Fibroblast of lung (primary cell): ENCODE measurements around the gene KITLG. TPM values are rescaled to one million over a fixed set of nuclear protein-coding genes. Genes with fewer than 3 reads are reported as not detected.

Experiments
- DNase-seq, 2 donors: peaks; one replicate each; pipeline versions ENCODE4 v3.0.0 to v3.0.0-alpha.2; 2010; ENCODE audit warnings: low read depth in 2 of 2
- H2AFZ ChIP-seq: 2 replicates; pipeline ENCODE4 v1.5.1; 2012; ENCODE audit warnings: low read length, control low read depth, inconsistent platforms
- H3K27ac ChIP-seq: 2 replicates; pipeline ENCODE4 v1.5.1; 2011; ENCODE audit warnings: low read length, control low read depth; ENCODE audit not compliant: insufficient read depth
- H3K27me3 ChIP-seq: 2 replicates; pipeline ENCODE4 v1.5.1; 2011; ENCODE audit warnings: mild to moderate bottlenecking, low read length; ENCODE audit not compliant: control insufficient read depth, insufficient read depth
- H3K36me3 ChIP-seq: 2 replicates; pipeline ENCODE4 v1.5.1; 2011; ENCODE audit warnings: low read length; ENCODE audit not compliant: control insufficient read depth, insufficient read depth
- H3K4me1 ChIP-seq: 2 replicates; pipeline ENCODE4 v1.5.1; 2011; ENCODE audit warnings: low read length; ENCODE audit not compliant: control insufficient read depth, insufficient read depth; ENCODE audit errors: extremely low read depth
- H3K4me2 ChIP-seq: 2 replicates; pipeline ENCODE4 v1.5.1; 2011; ENCODE audit warnings: low read length, control low read depth; ENCODE audit not compliant: insufficient read depth; ENCODE audit errors: extremely low read depth
- H3K4me3 ChIP-seq, 4 experiments: fragments of 200-600 bp in 1 of 4; sonication (generic) in 1 of 4; replicated peaks in 1 of 4; 2 replicates each; pipeline ENCODE4 v1.5.1; 2011 to 2016; ENCODE audit warnings: low read length in 4 of 4, low read depth in 3 of 4, mild to moderate bottlenecking in 3 of 4, control low read depth in 2 of 4, inconsistent platforms in 1 of 4, mixed read lengths in 1 of 4; ENCODE audit not compliant: insufficient read depth in 1 of 4; ENCODE audit errors: control extremely low read depth in 1 of 4
- H3K79me2 ChIP-seq: 2 replicates; pipeline ENCODE4 v1.5.1; 2012; ENCODE audit warnings: mild to moderate bottlenecking, low read length, inconsistent platforms; ENCODE audit not compliant: control insufficient read depth, insufficient read depth
- H3K9ac ChIP-seq: 2 replicates; pipeline ENCODE4 v1.5.1; 2011; ENCODE audit warnings: mild to moderate bottlenecking, low read length, control low read depth; ENCODE audit not compliant: insufficient read depth
- H3K9me3 ChIP-seq: 2 replicates; pipeline ENCODE4 v1.5.1; 2012; ENCODE audit warnings: low read depth, low read length; ENCODE audit not compliant: control insufficient read depth, insufficient read depth
- H4K20me1 ChIP-seq: 2 replicates; pipeline ENCODE4 v1.5.1; 2011; ENCODE audit warnings: low read length; ENCODE audit not compliant: control insufficient read depth, insufficient read depth; ENCODE audit errors: extremely low read depth
- EZH2 ChIP-seq: IDR thresholded peaks from 2 replicates; pipeline ENCODE4 v1.5.1; 2012; ENCODE audit warnings: low read length, control low read depth, mild to moderate bottlenecking; ENCODE audit errors: missing control alignments
- polyA plus RNA-seq, 2 donors: library from polyadenylated mRNA; depleted of rRNA in 1 of 2; stranded (reverse) in 1 of 2; unstranded in 1 of 2; fragments of >200 nt; gene quantifications; 2 replicates each; pipeline ENCODE4 v1.2.1, GENCODE V29; 2011 to 2012; ENCODE audit warnings: missing spikeins in 1 of 2
- total RNA-seq: library from RNA; depleted of rRNA; stranded (reverse); fragments of >200 nt; gene quantifications from 2 replicates; pipeline ENCODE4 v1.2.1, GENCODE V29; 2014
- TF ChIP-seq, protein P1 (sequence below), 2 donors: IDR thresholded peaks in 1 of 2; conservative IDR thresholded peaks in 1 of 2; 1 replicate in 1 of 2; 2 replicates in 1 of 2; pipeline ENCODE4 v1.5.1; 2011 to 2012; ENCODE audit warnings: low read length in 2 of 2, control low read depth in 1 of 2, inconsistent platforms in 1 of 2, low read depth in 1 of 2, mild to moderate bottlenecking in 1 of 2

KITLG gene
- total and polyA plus RNA-seq, 2 donors (not counting 1 experiment from before 2014, with no cell fraction given) = 64.6 to 132 TPM

DNA sequence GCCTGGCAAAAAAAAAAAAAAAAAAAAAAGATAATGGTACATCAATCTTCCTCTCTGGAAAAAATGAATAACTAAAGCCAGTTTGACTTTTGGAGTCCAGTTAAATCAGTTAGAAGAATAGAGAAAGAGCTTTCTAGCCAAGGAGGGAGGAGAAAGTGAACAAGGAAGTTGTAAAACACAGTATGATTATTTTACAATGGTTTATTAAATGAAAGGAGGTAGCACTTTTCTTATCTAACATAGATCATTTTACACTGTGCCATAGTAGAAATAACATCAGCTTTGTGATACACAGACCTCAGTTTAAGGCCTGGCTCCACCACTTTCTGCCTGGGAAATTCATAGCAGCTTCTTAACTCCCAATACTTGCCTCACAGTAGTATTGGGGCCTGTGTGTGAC is 15.4 kb upstream of the KITLG start:
- DNase-seq = no peak
- Histone ChIP-seq H3K27me3 (no peaks in the 10 kb centered on the region), H3K36me3 (no peaks in the 10 kb centered on the region), H3K79me2 (no peaks in the 10 kb centered on the region), H3K9me3 (no peaks in the 10 kb centered on the region), H2AFZ (no peak overlapping the region), H3K9ac (no peak overlapping the region), H4K20me1 (no peaks in the 10 kb centered on the region), H3K27ac (no peak overlapping the region), H3K4me1 (peaks cover 2% of the 10 kb centered on the region), H3K4me3 (no peak overlapping the region), H3K4me2 (no peak overlapping the region)
- TF ChIP-seq, protein P1, sequence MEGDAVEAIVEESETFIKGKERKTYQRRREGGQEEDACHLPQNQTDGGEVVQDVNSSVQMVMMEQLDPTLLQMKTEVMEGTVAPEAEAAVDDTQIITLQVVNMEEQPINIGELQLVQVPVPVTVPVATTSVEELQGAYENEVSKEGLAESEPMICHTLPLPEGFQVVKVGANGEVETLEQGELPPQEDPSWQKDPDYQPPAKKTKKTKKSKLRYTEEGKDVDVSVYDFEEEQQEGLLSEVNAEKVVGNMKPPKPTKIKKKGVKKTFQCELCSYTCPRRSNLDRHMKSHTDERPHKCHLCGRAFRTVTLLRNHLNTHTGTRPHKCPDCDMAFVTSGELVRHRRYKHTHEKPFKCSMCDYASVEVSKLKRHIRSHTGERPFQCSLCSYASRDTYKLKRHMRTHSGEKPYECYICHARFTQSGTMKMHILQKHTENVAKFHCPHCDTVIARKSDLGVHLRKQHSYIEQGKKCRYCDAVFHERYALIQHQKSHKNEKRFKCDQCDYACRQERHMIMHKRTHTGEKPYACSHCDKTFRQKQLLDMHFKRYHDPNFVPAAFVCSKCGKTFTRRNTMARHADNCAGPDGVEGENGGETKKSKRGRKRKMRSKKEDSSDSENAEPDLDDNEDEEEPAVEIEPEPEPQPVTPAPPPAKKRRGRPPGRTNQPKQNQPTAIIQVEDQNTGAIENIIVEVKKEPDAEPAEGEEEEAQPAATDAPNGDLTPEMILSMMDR (conservative IDR thresholded peaks at IDR 0.05 in 1 of 2, IDR thresholded peaks at IDR 0.05 in 1 of 2; ENCODE audit: low read depth in 1 of 2, low read length in 2 of 2) = no peak
- no peak for TF ChIP-seq EZH2

GRCh38 chr12:88594780-88595179 is 14.5 kb upstream of the KITLG start:
- no peaks in the 10 kb centered on the region for H3K9me3 ChIP-seq
- no peaks in the 10 kb centered on the region for H3K27me3 ChIP-seq
- H3K36me3 ChIP-seq = no peaks in the 10 kb centered on the region
- H2AFZ ChIP-seq = no peak overlapping the region
- H3K79me2 ChIP-seq = no peaks in the 10 kb centered on the region
- no peak for DNase-seq
- no peak overlapping the region for H3K4me2 ChIP-seq
- no peak overlapping the region for H3K27ac ChIP-seq
- H3K9ac ChIP-seq = no peak overlapping the region
- TF ChIP-seq EZH2 = no peak
- TF ChIP-seq, protein P1 (conservative IDR thresholded peaks at IDR 0.05 in 1 of 2, IDR thresholded peaks at IDR 0.05 in 1 of 2; ENCODE audit: low read depth in 1 of 2, low read length in 2 of 2) = no peak
- no peak overlapping the region for H3K4me3 ChIP-seq
- H3K4me1 ChIP-seq = no peaks in the 10 kb centered on the region
- H4K20me1 ChIP-seq = no peaks in the 10 kb centered on the region

- Histone ChIP-seq H3K4me1 (no peaks in the 10 kb centered on the region), H2AFZ (no peak overlapping the region), H3K79me2 (no peaks in the 10 kb centered on the region), H4K20me1 (no peaks in the 10 kb centered on the region), H3K36me3 (no peaks in the 10 kb centered on the region), H3K27me3 (no peaks in the 10 kb centered on the region), H3K4me3 (no peak overlapping the region), H3K27ac (no peak overlapping the region), H3K4me2 (no peak overlapping the region), H3K9me3 (no peaks in the 10 kb centered on the region), H3K9ac (no peak overlapping the region)
- TF ChIP-seq, protein P1 (conservative IDR thresholded peaks at IDR 0.05 in 1 of 2, IDR thresholded peaks at IDR 0.05 in 1 of 2; ENCODE audit: low read depth in 1 of 2, low read length in 2 of 2) = no peak
- TF ChIP-seq EZH2 = no peak
- DNase-seq = peak in 1 of 2 donors; percentile 51
Measured at GRCh38 chr12:88591343-88591742, 11.1 kb upstream of the KITLG start.
